Skin of body (tissue), 2 donors: ENCODE data around the gene RIMBP2. TPM values are rescaled to one million over a fixed set of nuclear protein-coding genes. Genes with fewer than 3 reads are reported as not detected.

Source experiments
- DNase-seq: peaks from one replicate; lab custom pipeline; 2025; lab: John Stamatoyannopoulos, UW
- total RNA-seq: library from RNA; depleted of rRNA; stranded (reverse); fragments of >200 nt; gene quantifications from one replicate; pipeline ENCODE4 v1.2.3, GENCODE V29; 2014

RIMBP2 gene
- total RNA-seq, 1 donor from 2014 or later: 5.8 TPM

DNA sequence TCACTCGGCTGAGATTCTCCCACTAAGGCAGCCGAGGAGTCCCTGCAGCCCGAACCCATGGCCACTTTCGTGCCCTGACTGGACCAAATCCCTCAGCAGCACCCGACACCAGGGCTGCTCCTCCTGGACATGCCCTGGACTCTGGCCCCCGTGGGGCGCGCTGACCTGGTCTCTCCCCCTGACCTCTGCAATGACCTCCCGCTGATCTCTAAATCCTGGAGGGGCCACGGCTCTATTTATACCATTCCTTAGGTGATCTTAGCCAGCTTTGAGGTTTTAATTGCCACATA, 230.0 kb downstream of the RIMBP2 start:
- DNase-seq: no peak

DNA sequence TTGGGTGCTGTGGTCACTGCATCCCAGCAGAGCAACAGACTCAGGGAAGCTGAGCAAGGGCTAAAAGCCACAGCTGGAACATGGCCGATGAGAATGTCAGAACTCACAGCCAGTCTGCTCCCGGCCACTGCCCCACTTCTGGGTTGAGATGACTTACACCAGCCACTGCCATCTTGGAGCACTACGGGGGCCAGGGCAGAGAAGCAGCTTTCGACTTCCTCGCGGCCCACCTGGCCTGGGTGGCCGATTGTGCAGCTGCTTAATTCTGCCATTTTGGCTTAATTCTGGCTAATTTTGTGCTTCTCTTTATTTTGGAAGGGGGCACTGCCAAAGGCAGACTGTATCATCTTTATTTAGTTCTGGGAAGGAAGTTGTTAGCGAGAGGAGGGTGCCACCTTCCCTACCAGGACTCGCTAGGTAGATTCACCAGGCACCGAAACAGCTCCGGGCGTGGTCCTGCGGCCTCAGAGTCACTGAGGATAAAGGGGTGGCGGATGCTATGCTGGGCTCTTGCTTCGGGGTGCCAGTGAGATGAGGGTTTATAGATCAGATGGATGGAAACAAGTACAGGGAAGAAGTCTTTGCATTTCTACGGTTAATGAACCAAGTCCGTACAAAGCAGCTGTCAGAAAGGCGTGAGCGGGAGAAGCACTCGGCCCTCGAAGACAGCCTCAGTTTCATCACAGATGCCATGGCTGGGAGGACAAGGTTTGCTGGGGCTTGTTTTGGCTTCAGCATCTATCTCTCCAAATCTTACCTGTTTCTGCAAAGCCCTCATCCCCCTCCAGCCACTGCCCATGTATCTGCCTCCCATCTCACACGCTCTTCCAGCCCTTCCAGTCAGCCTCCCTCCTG, 230.6 kb downstream of the RIMBP2 start:
- no peak for DNase-seq

DNA sequence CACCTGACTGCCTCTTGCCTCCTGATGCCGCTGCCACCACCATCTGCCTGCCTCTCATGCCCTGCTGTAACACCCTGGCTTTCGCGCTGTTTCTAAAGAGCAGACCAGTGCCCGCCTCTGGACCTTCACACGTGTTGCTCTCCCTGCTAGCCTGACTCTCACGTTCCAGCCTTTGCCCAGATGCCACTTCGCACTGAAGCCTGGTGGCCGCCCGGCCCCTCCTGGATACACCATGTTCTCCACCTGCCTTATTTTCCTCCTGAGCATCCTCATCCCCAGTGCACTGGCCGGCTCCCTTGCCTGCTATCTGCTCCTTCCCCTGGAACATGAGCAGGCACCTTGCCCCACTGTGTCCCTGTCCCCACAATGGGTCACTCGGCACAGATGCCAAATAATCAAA, 231.9 kb downstream of the RIMBP2 start:
- no peak for DNase-seq

DNA sequence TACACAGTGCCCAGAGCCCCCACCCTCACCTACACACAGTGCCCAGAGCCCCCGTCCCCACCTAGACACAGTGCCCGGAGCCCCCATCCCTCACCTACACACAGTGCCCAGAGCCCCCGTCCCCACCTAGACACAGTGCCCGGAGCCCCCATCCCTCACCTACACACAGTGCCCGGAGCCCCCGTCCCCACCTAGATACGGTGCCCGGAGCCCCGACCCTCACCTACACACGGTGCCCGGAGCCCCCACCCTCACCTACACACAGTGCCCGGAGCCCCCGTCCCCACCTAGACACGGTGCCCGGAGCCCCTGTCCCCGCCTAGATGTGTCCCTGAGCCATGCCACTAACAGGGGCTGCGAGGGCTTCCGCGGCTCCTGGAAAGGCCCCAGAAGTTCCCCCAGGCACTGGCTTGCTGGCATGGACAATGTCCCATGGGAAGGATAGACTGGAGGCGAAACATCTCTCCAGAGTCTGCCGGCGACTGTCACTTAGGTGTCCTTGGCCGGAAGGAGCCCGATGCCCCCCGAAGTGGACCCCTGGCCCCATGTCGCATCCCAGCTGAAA, 232.4 kb downstream of the RIMBP2 start:
- no peak for DNase-seq

DNA sequence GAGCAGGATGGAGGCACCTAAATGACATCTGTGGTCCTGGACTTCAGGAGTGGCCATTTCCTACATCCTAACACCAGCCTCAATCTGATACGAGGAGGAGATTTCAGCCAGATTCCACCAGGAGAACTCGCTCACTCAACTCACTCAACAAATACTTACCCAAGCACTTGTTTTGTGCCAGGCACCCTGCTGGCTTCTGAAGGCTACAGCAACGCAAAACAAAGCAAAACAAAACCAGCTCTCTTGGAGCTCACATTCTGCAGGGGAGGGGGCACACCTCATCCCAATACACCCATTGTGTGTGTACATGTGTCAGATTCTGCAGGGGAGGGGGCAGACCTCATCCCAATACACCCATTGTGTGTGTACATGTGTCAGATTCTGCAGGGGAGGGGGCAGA, 233.7 kb downstream of the RIMBP2 start:
- DNase-seq: no peak

DNA sequence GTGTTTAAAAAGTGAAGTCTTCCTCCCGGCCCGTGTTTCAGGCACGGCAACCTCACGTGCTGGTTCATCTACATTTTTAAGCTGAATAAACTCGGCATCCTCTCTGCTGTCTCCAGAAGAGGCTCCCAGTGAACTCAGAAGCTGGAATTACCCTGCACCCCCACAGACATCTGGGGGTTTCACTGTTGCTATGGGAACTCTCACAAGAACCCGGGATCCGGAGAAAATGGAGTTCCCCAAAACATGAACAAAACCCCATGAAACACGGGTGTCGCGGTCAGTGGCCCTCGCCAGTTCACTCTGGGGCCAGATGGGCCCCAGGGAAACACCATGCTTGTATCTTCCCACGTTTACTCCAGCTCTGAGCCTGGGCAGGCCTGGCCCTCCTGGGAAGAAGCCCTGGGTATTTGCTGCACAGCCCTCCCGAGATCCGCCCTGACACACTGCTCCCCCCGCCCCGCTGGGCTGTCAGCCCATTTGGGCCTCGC, 234.7 kb downstream of the RIMBP2 start:
- DNase-seq: no peak

DNA sequence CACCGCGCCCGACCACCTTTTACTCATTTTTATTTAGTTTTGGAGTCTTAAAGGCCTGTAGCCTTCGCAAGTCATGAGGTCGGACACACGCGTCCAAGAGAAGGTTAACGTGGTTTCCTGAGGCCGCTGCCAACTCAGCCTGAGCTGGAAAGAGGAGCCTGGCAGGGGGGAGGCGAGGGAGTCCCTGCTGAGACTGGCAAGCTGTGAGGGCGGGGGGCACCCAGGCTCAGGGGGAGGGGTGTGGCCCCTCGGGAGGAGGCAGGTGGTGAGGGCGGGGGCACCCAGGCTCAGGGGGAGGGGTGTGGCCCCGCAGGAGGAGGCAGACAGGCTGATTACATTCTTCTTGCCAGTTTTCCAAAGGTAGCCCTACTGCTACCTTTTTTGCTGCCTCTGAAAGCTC, 235.2 kb downstream of the RIMBP2 start:
- DNase-seq: no peak

DNA sequence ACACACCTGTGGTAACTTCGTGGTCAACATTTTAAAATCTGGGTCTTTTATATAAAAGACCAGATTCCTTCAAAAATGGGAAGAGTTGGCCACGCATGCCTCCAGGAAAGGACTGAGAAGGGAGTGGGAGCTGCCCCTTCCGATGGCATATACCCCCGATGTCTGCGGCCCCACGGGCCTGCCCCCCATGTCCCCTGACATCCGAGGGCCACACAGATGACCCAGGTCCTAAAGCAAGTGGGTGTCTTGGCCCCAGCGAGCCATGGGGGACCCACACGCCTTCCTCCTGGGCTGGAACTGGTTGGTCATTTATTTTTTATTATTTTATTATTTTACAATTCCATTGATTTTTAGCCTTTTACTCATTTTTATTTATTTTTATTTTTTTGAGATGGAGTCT, 235.9 kb downstream of the RIMBP2 start:
- DNase-seq: no peak

DNA sequence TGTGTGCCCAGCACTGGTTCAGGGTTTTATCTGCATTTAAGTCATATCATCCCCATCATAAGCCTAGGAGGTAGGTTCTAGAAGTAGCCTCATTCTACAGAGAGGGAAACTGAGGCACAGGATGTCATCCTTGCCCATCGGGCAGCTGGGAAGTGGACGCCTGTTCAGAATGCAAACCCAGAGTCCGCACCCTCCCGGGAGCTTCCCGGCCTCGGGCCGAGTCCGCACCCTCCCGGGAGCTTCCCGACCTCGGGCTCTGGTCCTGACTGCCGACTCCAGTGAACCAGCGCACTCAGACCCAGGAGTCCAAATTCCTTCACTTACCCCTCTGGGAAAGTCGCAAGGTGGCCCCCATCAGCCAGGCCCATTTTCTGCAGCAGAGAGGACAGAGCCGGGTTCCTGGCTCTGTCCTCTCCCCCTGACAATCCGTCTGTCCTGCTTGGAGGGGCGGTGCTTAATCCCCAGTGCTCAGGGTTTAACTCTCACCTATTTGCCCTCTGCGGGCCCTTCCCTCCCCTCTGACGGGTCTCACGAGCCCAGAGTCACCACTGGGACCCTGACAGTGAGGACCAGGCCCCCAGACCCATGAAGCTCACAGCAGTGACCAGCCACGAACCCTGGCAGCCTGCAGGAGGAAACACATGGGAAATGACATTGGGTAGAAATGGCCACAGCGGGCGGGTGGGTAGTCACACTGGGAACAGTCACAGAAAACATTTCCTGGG, 236.5 kb downstream of the RIMBP2 start:
- DNase-seq: no peak

DNA sequence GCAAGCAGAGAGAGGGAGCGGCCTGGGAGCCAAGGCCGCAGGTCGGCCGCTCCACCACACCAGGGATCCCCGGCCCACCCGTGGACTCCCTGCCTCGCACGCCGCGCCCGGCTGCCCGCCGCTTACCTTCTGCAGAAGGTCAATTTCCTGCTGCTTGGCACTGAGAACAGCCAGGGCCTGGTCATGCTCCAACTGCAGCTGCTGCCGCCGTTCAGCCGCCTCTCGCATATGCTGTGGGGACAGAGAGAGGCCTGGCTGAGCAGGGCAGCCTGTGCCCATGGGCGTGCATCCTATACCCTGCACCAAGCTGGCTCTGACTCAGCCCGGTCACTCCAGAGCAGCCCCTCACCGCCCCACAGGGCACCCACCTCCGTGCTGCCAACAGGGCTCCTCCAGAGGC, 237.3 kb downstream of the RIMBP2 start:
- no peak for DNase-seq

DNA sequence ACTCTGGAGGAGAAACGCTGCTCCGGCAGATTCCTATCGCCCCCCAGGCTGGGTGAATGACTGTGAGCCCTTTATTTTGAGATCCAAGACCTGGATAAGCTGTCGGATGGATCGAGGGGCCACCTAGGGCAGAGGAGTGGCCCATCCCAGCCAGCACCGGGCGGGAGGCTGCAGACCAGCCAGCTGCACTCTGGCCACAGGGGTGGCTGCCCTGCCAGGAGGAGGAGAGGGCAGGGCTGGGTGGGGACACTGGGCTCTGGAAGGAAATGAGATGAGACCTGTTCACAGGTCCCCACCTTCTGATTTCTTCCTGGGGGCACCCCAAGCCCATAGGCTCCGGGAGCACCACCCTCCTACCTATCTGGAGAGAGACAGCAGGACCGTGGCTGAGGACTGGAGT, 238.4 kb downstream of the RIMBP2 start:
- no peak for DNase-seq

DNA sequence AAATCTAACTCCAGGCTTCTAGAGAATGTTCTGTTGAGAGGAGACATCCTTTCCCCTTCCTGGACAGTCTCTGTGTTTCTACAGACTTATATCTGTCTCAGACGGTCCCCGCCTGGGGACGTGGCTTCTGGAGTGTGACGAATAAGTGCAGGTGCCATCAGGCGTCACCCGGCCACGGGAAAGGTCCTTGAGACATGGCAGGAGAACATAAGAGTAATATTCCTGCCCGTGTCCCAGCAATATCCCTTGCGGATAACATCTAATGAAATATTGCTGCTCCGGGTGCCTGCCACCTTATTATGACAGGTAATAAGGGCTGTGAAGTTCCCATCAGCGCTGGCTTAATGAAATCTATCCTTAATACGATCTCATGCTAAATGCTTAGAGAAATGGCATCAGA, 238.8 kb downstream of the RIMBP2 start:
- no peak for DNase-seq

DNA sequence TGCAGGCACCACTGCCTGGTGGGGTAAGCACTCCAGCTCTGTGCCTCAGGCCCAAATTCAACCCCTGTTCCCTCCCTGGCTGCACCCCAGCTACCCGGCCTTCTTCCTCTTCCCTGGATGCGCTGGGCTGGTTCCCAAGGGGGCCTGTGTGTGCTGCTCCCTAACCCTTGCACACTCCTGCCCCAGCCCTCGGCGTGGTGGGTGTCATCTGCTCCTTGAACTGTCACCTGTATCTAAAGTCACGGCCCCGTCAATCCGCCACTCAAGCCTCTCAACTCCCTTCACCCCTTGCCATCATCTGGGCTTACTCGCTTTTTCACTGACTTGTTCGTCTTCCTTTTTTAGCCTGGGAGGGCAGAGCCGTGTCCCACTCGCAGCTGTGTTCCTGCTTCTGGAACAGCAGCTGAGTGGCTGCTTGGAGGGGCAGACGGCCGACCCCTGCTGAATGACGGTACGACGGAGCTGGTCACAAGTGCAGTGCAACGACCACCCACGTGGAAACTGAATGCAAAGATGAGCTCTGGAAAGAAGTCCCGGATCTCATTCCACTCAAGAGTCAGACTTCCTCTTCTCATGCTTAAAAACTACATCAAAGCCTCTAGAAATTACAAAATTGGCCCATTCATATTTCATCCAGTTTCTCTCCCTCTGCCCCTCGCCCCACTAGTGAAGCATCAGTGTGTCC, 239.5 kb downstream of the RIMBP2 start:
- DNase-seq: no peak

DNA sequence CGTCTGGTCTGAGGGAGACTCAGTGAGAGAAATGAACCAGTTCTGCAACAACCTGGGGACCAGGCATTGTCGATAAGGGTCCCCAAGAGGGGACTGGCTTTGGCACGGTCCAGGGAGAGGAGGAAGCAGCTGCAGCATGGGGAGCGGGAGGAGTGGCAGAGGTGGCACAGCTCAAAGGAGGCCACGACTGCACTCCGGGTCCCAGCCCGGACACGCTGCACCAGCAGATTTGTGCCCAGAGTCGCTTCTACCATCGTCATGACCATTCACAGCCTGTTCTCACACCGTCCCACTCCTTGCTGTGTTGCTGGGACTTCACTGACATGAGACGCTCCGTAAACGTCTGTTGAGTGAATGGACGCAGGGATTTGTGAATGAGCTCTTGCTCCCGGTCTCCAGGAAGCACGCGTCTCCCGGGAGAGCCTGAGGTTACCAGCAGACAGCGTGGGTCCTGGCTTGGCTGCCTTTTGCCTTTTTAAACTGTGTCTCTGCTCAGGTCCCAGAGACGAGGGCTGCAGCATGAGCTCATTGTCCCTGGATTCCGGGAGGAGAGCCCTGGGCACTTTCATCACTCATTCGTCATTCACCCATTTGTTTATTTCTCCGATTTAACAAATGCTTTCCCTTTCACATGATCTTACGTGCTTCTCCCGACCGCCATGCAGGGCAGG, 241.4 kb downstream of the RIMBP2 start:
- no peak for DNase-seq

DNA sequence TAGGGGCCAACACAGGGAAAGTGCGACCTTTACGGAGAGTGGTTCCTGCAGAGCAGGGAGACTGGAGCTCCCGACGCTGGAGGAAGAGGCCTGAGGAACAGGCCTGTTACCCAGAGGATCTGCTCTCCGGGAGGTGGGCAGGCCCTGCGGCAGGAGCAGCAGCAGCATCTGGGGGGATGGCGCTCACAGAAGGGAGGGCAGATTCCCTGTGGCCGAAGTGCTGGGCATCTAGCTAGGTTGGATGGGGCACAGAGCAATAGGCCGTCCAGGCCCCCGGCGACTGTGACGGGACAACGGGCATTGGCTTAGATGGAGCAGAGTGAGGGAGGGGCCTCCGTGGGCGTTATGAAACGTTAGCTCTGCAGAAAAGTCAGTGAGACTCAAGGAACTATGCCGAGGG, 242.8 kb downstream of the RIMBP2 start:
- DNase-seq: no peak

DNA sequence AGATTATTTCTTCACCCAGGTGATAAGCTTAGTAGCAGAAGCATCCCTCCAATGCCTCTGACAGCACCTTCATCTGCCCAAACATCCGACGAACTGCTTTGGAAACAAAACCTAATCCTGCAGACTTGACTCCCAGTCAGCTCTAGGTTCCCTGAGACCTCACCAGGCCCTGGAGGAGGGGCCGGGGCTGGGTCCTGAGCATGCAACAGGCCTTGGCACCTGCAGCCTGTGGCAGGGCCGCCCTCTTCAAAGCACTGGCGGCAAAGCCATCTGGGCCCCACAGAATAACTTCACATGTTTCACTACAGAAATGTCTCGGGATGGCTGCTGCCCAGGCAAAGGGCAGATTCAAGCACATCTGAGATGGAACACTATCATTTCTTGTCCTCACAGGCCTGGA, 245.1 kb downstream of the RIMBP2 start:
- no peak for DNase-seq

DNA sequence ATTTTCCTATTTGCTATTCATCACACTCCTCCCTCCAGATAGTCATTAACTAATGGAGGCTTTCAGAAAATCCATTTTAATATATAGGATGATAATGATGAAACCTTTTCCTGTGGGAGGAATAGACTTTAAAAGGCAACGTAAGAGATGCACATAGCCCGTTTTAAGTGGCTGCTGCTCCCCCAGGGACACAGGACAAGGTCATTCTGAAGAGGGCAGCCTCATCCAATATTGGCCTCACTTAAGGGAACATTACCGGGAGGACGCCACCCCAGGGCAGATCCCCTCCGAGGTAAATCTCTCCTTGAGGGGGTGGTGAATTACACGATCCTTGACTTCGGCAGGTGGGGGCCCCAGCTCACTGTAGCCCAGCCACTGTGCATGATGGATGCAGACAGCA, 246.5 kb downstream of the RIMBP2 start:
- DNase-seq: no peak

DNA sequence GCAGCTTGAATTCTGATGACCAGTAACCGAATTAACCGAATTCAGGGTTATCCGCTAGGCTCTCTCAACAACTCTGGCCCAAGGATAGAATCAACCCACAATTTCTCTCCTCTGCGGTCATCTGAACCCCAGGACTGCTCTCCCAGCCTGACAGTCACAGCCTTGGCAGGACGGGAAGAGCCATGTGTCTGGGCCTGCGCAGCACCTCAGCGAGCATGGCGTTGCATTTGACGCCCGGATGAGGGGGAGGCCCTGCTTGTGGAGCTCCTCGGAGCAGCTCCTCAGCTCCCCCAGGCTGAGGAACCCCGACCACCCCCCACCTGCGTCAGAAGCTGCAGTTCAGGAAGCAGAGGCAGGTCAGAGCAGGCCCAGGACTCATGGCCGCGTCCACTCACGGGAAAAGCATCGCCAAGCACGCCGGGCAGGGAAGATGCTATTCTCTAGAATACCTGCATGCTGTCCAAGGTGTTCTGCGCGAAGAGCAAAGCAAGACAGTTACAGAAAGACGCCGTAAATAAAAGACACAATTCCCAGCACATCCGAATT, 247.3 kb downstream of the RIMBP2 start:
- no peak for DNase-seq

DNA sequence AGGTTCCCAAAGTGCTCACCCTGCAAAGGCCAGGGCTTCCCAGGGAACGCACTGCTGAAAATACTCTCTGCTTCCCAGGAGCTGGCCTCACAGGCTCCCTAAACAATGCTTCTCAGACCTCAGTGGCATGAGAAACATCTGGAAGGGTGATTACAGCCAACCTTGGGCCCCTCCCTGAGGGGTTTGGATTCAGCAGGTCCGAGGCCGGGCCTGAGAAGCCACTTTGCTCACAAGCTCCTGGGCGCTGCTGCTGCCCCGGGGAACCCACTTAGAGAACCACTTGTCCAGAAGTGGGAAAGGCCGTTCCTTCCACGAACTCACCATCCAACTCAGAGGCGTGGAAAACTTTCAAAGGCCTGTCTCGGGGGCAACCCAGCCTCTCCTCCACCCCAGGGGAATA, 247.9 kb downstream of the RIMBP2 start:
- no peak for DNase-seq

DNA sequence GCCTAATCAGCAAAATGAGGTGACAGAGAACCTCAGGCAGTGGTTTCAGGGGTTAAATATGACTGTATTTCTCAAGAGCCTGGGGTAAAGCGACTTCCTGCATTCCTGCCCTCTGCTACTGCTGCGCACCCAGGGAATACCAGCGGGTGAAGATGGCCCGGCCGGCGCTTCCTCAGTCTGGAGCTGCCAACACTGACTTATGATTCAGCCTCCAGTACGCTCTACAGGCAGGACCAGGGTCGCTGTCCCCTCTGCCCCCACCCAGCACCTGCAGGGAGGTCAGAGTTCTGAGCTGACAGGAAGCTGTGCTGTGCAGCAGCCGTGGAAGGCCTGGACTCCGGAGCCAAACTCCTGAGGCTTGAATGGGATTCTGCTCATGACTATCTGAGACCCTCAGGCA, 250.5 kb downstream of the RIMBP2 start:
- no peak for DNase-seq

DNA sequence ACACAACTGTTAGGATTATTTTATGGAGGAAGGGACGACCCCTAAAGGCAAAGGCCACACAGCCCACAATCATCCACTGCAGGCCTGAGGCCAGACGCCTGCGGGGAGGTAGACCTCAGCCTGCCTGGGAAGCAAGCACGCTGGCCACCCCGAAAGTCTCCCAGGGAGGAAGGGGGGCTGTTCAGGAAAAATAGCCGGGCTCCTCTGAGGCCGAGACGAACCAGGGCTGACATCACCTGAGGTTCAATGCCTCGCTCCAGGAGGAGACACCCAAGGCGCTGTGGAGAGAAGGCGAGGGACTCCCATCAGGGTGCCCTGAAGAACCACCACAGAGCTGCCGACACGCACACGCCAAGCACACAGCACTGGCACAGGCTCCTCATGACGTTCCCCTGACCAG, 251.1 kb downstream of the RIMBP2 start:
- DNase-seq: no peak
